NCI-H1694 treated with DMSO at 0.1 percent for 48 hours (cell line): ENCODE data around the gene LRRC15.

Experiments
- DNase-seq: peaks from one replicate; lab custom pipeline; 2025; lab: John Stamatoyannopoulos, UW

LRRC15 gene

GRCh38 chr3:194384569-194385001 is 15.0 kb upstream of the LRRC15 start:
- DNase-seq, result no peak

DNA sequence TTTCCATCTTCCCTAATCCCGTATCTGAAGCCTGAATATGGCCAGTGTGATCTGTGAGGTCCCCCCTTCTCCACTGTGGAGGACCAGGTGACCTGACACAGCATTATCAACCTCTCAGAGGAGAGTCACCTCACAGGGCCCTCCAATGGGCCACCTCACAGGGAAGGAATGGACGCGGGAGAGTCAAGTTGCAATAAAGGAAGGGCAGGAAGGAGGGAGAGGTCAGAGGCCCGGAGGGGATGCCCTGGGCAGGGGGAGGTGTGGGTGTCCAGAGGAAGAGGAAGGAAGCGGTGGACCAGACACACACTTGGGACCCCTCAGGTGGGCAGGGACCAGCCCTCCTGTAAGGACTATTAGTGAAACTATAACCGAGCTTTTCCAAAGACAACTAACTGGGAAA is 14.6 kb upstream of the LRRC15 start:
- no peak for DNase-seq

- DNase-seq, result no peak
Measured at GRCh38 chr3:194383276-194383940, 13.9 kb upstream of the LRRC15 start.

DNA sequence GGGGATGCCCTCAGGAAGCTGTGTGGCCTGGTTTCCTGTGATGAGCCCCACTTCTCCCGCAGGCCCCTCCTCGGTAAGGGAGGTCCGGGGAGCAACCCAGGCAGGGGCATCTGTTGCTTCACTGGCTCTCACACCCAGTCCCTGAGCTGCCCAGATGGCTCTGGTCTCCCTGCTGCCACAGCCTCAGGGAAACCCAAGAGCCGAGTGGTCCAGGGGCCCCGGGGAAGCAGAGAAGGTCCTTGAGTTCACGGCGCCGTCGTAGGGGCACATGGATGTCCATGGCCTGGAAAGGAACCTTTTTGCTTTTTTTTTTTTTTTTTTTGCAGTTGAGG is 13.3 kb upstream of the LRRC15 start:
- no peak for DNase-seq

GRCh38 chr3:194382196-194382891 is 12.8 kb upstream of the LRRC15 start:
- no peak for DNase-seq

DNA sequence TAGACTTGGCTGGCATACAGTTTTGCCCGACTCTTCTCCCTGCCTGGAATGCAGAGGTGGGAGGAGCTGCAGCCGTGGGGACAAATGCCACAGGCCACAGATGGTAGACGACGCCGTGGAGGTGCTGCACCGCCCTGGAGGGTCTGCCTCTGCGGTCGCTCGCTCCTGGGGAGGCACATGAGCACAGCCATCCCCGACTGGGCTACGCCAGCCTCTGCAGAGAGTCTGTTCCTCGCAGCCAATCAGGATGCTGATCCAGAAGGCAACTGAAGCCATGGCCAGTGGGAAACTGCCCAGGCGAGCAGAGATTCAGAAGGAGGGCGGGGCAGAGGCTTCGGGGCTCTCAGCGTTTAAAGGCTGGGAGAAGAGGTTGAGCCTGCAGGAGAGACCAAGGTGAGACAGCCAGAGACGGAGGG is 11.9 kb upstream of the LRRC15 start:
- no peak for DNase-seq

DNA sequence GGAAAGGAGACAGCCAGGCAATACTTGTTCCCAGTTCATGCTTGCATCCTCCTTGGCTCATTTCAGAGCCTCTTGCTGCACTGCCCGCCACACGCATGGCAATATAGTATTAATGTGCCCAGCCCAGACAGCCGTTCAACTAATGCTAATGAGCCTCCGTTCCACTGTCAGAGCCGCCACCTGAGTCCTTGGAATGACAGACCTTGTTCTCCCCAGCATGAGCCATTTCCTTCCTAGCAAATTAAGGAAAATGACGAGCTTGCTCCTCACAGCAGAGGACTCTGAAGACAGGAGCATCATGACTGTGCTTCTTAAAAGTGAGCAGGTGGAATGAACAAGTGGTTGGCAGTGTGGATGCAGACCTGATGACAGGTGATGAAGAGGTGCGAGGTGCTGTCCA is 10.8 kb upstream of the LRRC15 start:
- DNase-seq, result no peak

DNA sequence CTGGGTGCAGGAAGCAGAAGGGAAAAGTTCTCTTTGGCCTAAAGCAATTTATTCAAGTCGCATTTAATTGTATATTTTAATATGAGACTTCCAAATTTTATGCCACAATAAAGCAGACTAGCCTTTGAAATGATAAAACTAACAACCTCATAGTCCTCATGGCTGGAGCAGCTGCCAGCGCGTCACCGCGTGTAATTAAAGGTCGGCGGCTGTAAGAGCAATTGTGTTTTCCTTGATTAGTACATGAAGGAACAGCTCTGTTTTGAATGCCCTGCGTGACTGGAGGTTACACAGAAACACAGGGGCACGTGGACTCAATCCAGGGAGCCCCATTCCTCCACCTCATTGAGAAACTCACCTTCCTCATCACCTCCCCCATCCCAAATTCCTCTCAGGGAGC is 10.1 kb upstream of the LRRC15 start:
- no peak for DNase-seq

DNA sequence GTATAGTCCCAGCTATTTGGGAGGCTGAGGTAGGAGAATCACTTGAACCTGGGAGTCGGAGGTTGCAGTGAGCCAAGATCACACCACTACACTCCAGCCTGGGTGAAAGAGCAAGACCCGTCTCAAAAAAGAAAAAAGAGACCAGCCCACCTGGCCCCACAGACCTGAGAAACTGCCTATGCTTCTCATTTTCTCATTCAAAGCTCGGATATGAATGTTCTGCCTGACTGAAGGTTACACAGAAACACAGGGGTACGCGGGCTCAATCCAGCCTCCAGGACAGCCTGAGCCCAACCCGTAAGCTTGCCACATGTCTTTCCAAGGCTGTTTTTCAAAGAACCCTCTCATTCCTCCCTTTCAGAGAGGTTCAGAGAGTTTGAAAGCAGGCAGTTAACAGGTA is 9.7 kb upstream of the LRRC15 start:
- no peak for DNase-seq

GRCh38 chr3:194377708-194378107 is 8.2 kb upstream of the LRRC15 start:
- no peak for DNase-seq

DNA sequence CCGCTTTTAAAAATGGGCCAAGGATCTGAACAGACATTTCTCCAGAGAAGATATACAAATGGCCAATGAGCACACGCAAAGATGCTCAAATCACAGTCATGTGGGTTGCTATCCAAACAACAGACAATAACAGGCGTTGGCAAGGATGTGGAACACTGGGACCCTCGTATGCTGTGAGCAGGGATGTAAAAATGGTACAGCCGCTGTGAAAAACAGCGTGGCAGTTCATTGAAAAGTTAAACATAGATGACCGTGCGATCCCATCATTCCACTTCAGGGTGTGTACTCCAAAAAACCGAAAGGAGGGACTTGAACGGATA is 6.7 kb upstream of the LRRC15 start:
- DNase-seq, result no peak

GRCh38 chr3:194375473-194376240 is 6.1 kb upstream of the LRRC15 start:
- no peak for DNase-seq

GRCh38 chr3:194374935-194375334 is 5.4 kb upstream of the LRRC15 start:
- DNase-seq, result no peak

DNA sequence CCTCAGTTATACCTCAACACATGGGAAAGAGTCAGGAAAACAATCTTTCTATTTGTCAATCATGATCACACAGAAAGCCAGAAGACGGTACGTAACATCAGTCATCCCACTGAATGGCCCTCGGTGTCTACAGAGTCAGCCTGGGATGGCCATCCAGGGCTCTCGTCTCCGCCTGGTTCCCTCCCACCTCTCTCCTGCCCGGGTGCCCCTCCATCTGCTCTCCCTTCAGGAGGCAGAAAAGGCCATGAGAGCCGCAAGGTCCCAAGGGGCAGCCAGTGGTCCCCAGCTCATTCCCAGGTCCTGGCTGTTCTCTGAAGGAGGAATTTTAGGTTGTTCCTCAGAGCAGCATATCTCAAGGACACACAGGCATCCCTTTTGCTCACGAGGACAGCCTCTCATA is 4.4 kb upstream of the LRRC15 start:
- DNase-seq, result no peak

GRCh38 chr3:194373028-194373427 is 3.5 kb upstream of the LRRC15 start:
- no peak for DNase-seq

DNA sequence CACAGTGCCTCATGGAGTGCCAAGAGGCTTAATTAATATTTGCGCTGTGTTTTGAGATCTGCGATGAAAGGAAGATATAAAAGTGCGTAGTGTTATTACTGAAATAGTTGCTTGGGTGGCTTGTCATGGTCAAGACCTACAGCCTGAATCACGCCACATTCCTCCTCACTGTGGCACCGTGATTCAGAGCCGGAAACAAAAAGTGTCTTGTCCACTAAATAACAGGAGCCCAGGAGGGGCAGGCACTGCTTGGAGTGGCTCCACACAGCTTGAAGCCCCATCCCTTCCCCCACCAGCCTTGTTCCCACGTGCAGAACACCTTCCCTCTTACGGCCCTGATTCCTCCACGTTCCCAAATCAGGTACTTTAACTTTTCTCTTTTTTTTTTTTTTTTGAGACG is 1.2 kb upstream of the LRRC15 start:
- no peak for DNase-seq

DNA sequence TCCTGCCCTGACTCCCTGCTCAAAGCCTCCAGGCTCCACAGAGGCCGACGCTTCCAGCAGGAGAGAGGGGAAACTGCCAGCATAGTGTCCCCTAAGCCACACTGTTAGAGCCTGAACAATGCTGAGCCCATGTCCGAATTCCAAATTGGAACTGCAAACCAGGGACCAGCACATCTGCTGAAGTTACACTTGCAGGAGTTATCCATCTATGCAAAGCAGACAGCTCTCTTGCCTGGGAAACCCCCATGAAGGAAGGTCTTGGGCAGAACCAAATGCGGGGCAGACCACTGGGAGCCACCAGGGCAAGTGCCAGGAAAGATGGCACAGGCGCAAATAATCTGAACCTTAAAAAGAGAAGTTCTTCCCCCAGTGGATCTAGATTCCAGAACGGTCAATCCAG is 625 bp downstream of the LRRC15 start:
- DNase-seq, result no peak

GRCh38 chr3:194367992-194368841 is 1.3 kb downstream of the LRRC15 start:
- no peak for DNase-seq

DNA sequence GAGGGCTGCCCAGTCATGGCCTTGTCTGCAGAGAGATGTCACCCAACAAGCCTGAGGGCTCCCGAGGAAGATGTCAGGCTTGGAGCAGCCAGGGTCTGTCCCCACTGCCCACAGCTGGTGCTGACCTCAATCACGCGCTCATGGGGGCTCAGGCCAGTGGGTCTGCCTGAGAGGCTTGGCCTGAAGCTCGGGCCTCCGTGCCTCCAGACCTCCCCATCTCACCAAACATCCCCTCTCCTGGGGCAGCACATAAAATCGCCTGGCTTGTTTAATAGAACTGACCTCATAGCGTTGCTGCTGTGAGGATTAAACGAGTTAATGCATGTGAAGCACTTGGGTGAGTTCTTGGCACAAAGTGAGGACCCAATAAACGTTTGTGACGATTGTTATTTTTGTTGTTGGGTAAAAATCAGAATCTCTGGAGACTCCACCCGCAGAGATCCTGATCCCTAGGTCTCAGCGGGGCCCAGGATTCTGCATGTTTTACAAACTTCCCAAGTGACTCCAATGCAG is 3.5 kb downstream of the LRRC15 start:
- DNase-seq, result no peak

GRCh38 chr3:194365526-194365925 is 4.0 kb downstream of the LRRC15 start:
- no peak for DNase-seq

- peak; percentile 38 for DNase-seq
Measured at GRCh38 chr3:194364652-194365434, 4.7 kb downstream of the LRRC15 start.

- no peak for DNase-seq
Measured at GRCh38 chr3:194364314-194364651, 5.3 kb downstream of the LRRC15 start.
